Measurements from ENCODE around the gene MAPKAPK2.

GRCh38 chr1:206702260-206702659 lies 17.6 kb downstream of the MAPKAPK2 start:
- TF ChIP-seq, protein P1, sequence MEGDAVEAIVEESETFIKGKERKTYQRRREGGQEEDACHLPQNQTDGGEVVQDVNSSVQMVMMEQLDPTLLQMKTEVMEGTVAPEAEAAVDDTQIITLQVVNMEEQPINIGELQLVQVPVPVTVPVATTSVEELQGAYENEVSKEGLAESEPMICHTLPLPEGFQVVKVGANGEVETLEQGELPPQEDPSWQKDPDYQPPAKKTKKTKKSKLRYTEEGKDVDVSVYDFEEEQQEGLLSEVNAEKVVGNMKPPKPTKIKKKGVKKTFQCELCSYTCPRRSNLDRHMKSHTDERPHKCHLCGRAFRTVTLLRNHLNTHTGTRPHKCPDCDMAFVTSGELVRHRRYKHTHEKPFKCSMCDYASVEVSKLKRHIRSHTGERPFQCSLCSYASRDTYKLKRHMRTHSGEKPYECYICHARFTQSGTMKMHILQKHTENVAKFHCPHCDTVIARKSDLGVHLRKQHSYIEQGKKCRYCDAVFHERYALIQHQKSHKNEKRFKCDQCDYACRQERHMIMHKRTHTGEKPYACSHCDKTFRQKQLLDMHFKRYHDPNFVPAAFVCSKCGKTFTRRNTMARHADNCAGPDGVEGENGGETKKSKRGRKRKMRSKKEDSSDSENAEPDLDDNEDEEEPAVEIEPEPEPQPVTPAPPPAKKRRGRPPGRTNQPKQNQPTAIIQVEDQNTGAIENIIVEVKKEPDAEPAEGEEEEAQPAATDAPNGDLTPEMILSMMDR (IDR thresholded peaks at IDR 0.05; ENCODE audit: poor library complexity, severe bottlenecking), result no peak
- TF ChIP-seq EP300 (conservative IDR thresholded peaks at IDR 0.05; ENCODE audit: poor library complexity, severe bottlenecking) (no peak), RAD21 (conservative IDR thresholded peaks at IDR 0.05) (no peak), EZH2 (IDR thresholded peaks at IDR 0.05; ENCODE audit: borderline replicate concordance, insufficient read depth, low read length, poor library complexity, severe bottlenecking) (no peak), POLR2AphosphoS5 (IDR thresholded peaks at IDR 0.05) (no peak)
- TF ChIP-seq, protein P2, sequence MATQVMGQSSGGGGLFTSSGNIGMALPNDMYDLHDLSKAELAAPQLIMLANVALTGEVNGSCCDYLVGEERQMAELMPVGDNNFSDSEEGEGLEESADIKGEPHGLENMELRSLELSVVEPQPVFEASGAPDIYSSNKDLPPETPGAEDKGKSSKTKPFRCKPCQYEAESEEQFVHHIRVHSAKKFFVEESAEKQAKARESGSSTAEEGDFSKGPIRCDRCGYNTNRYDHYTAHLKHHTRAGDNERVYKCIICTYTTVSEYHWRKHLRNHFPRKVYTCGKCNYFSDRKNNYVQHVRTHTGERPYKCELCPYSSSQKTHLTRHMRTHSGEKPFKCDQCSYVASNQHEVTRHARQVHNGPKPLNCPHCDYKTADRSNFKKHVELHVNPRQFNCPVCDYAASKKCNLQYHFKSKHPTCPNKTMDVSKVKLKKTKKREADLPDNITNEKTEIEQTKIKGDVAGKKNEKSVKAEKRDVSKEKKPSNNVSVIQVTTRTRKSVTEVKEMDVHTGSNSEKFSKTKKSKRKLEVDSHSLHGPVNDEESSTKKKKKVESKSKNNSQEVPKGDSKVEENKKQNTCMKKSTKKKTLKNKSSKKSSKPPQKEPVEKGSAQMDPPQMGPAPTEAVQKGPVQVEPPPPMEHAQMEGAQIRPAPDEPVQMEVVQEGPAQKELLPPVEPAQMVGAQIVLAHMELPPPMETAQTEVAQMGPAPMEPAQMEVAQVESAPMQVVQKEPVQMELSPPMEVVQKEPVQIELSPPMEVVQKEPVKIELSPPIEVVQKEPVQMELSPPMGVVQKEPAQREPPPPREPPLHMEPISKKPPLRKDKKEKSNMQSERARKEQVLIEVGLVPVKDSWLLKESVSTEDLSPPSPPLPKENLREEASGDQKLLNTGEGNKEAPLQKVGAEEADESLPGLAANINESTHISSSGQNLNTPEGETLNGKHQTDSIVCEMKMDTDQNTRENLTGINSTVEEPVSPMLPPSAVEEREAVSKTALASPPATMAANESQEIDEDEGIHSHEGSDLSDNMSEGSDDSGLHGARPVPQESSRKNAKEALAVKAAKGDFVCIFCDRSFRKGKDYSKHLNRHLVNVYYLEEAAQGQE (IDR thresholded peaks at IDR 0.05; ENCODE audit: borderline replicate concordance), result no peak
